Head of caudate nucleus (tissue), 42 donors: Measurements from ENCODE around the gene EXT2.

Experiments used
- DNase-seq, 42 donors: peaks; one replicate each; pipeline versions ENCODE4 v3.0.0 to v3.0.0-alpha.2; 2020 to 2021; ENCODE audit warnings: mixed read lengths in 7 of 42
- intact Hi-C: fragments of 100-400 bp; cut with DNase I; formaldehyde crosslinking; loops from one replicate; pipeline ENCODE4 v1.15.0; 2022

EXT2 gene

DNA sequence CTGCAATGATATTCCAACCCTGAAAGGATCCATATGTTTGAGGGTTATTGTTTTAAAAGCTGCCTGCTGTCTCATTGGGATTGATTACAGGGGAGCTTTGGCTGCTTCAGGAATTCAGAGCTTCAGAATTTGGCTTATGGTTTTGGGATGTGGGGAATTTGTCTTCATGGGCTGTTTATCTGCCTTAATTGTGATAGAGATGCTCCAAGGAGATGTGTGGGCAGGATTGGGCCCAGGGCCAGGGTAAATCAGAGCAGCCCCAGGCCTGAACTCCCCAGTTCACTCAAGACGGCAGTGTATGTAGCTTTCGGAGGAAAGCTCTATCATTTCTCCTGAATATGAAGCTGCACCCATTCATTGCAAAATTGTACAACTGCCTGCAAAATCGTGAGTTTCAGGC is 126.0 kb downstream of the EXT2 start:
- DNase-seq: no peak
- intact Hi-C loops: no loop called here

- DNase-seq: no peak
- intact Hi-C loops: no loop called here
Observed at GRCh38 chr11:44221992-44222391, 126.5 kb downstream of the EXT2 start.

GRCh38 chr11:44223238-44223637 is 127.8 kb downstream of the EXT2 start:
- intact Hi-C loops: no loop called here

DNA sequence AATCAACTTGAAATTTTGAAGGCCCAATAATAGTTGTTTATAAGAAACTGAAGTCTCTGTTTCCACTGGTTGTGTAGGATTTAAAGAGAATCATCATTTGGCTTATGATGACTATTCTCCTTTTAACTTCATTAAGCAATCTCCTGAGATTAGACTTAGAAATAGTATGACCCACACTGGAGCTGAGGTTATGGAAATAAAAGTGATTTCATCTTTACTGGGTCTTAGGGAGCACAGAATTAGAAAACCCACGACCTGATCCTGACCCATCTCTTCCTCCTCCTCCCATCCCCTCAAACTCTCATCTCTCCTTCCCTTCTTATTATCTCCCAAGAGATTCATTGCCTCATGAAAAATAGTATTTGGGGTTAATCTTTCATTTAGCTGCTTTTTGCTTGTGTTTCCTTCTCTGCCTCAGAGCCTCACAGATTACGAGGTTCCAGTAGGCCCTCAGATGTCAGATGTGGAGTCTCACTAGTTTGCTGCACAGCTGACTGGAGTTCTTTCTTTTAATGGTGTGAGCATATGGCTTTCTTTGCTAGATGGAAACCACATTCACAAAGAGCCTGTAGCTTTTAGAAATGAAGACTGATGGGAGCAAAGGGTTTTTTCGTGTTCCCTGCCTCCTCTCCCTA is 129.5 kb downstream of the EXT2 start:
- intact Hi-C loops: no loop called here
- no peak for DNase-seq

More at GRCh38 chr11:44223238-44223637, 127.8 kb downstream of the EXT2 start:
- no peak for DNase-seq

GRCh38 chr11:44226490-44226889 is 131.0 kb downstream of the EXT2 start:
- intact Hi-C loops: no loop called here
- DNase-seq: peak in 5 of 42 donors; percentile 22 to 51 (median 28)

GRCh38 chr11:44226945-44227344 is 131.5 kb downstream of the EXT2 start:
- DNase-seq: no peak
- intact Hi-C loops: no loop called here

- no peak for DNase-seq
- intact Hi-C loops: no loop called here
Observed at GRCh38 chr11:44228379-44228778, 132.9 kb downstream of the EXT2 start.

GRCh38 chr11:44229098-44229497 is 133.6 kb downstream of the EXT2 start:
- DNase-seq: no peak
- intact Hi-C loops: no loop called here

- intact Hi-C loops: no loop called here
- DNase-seq: no peak
Observed at GRCh38 chr11:44229624-44230023, 134.1 kb downstream of the EXT2 start.

GRCh38 chr11:44235765-44236201 is 140.3 kb downstream of the EXT2 start:
- intact Hi-C loops: no loop called here
- DNase-seq: no peak

DNA sequence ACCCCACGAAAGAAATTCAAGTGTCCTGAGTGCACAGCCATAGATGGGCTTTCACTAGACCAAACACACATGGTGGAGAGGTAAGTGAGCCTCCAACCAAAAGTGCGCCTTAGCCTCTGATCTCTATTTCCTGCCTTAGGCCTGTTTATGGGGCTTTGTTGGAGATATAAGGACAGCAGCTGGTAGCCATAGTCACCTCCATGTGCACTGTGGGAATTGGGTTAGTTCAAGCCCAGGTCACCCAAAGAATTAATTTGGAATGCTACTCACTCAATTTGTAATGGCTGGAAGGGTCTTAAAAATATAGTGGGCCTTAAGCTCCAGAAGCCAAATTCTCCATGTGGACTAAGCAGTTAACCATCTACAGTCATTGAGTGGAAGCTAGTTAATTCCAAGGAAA is 140.8 kb downstream of the EXT2 start:
- DNase-seq: no peak
- intact Hi-C loops: no loop called here

- intact Hi-C loops: no loop called here
- DNase-seq: no peak
Observed at GRCh38 chr11:44237156-44237555, 141.7 kb downstream of the EXT2 start.

DNA sequence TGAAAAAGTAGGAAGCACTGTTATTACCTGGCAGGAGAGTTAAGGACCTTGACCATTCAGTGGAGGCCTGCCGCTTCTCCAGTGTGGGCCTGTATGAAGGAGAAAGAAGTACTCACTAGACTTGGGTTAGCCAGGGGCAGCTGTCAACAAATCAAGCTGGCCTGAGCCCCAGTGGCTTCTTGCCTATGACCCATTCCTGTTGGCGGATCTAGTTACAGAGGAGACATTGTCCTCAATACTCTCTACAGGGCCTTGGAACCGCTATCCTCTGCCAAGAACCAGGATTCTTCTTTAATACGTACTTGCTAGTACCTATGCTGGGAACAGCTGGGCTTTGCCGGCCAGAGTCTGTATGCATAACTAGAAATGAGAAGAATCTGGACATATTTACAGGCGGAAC is 146.4 kb downstream of the EXT2 start:
- peak in 22 of 42 donors; percentile 9 to 64 (median 36) for DNase-seq
- intact Hi-C loops: no loop called here

- intact Hi-C loops: no loop called here
Observed at GRCh38 chr11:44243086-44243485, 147.6 kb downstream of the EXT2 start.

GRCh38 chr11:44243595-44244343 is 148.3 kb downstream of the EXT2 start:
- intact Hi-C loops: no loop called here
- DNase-seq: no peak

More at GRCh38 chr11:44243086-44243485, 147.6 kb downstream of the EXT2 start:
- DNase-seq: no peak

- intact Hi-C loops: no loop called here
- DNase-seq: no peak
Observed at GRCh38 chr11:44244639-44245310, 149.3 kb downstream of the EXT2 start.

GRCh38 chr11:44246726-44247125 is 151.2 kb downstream of the EXT2 start:
- intact Hi-C loops: no loop called here
- no peak for DNase-seq

DNA sequence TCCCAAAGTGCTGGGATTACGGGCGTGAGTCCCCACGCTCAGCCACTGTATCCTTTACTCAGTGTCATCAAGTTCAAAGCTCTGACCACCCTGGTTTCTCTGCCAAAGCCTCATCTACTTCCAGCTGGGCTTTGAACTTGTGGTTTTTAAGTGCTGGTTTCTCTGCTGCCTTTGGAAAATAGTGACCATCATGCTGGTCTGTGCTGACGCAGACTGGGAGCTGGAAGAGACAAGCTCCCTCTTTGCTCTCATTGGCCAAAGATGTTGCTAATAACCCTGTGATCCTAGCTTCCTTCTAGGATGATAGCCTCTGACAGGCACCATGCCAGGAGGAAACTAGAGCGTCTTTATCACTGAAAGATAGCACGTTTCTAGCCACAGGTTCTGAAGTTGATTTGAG is 152.0 kb downstream of the EXT2 start:
- intact Hi-C loops: no loop called here
- DNase-seq: no peak

GRCh38 chr11:44248109-44248508 is 152.6 kb downstream of the EXT2 start:
- intact Hi-C loops: no loop called here
- no peak for DNase-seq

GRCh38 chr11:44250421-44250820 is 154.9 kb downstream of the EXT2 start:
- intact Hi-C loops: no loop called here

More at GRCh38 chr11:44250421-44250820, 154.9 kb downstream of the EXT2 start:
- no peak for DNase-seq
